ENCODE measurements around the gene ADGRV1.
"Not testable (repeated sequence)": the region's sequence is repeated elsewhere in the genome, so short reads cannot be mapped to it uniquely, and the experiment has no call there.

Gene ADGRV1

DNA sequence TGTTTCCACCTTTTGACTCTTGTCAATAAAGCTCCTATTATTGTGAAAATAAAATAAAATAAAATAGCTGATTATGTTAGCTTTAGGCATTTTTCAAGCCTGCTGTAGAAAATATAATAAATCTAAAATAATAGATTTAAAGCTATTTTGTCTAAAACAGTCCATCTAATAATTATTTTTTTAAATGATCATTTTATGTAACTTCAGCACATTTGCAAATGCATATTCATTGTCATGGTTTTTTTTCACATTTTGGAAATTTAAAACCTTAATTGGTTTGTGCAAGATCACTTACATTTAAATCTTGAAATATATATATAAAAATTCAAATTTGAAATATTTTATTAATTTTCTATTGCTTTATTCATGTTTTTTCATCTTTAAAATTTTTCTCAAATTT is 159.8 kb downstream of the ADGRV1 start:
- DNase-seq (ENCODE audit: low read depth in 2 of 3, low spot score in 2 of 3) = no peak

DNA sequence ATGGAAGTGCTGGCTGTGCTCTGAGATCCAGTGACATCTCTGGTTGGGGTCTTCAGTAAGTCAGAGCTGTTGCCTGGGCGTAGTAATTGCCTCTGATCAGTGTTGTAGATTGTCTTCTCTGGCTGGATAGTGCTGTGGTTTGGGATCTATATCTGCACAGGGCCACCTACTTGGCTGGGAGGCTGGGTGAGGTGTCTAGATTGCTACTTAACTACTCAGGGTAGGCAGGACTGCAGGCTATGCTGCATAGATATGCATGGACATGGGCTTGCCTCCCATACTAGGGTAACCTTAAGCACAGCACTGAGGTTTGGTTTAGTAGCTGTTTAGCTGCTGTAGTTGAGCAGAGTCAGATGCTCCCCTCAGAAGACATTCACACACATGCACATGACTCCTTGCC is 181.0 kb downstream of the ADGRV1 start:
- no peak for DNase-seq (ENCODE audit: low read depth in 2 of 3, low spot score in 2 of 3)

DNA sequence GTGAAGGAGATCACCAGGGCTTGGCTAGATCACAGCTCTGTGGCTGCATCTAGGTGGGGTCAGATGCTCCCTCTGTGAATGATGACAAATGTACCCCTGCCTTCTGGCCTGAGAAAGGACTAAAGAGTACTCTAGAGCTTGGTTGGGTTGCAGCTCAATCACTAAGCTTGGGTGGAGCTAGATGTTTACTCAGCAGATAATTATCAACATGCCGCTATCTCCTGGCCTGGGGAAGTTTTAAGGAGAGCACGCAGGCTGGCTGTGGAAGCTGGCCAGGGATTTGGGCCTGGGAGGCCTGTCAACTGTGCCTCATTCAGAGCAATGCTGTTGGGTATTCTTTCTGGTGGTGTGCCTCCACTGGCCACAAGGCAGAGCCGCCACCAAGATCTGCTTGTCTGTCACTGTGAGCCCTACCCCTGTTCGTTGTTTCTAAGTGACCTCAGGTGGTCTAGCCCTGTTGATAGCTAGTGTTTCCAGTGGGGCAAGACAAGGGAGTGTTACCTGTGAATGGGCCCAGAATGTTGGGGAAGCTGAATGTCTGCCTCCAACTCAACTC is 181.7 kb downstream of the ADGRV1 start:
- no peak for DNase-seq (ENCODE audit: low read depth in 2 of 3, low spot score in 2 of 3)

DNA sequence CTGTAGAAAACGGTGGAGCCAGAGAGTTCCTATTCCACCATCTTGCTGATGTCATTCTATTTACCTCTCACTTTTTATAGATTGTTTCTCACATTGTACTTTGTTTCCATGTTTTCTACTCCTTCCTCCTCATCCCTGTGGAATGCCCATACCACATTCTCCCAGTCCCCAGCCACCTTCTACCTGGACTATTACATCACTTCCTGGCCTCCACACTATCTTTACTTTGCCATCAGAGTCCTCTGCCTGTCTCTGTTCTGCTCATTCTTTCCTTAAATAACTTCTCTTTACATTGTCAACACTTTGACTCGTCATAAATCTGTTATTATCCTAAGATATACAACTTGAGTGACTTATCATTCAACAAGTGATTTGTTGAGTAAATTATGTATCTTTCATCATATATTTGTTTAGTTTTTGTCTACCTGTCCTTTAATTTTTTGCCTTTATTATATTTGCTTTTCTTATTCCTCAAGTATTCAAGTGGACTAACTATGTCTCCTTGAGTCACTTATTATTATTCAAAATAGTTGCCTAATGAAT is 182.5 kb downstream of the ADGRV1 start:
- DNase-seq (ENCODE audit: low read depth in 2 of 3, low spot score in 2 of 3) = no peak

DNA sequence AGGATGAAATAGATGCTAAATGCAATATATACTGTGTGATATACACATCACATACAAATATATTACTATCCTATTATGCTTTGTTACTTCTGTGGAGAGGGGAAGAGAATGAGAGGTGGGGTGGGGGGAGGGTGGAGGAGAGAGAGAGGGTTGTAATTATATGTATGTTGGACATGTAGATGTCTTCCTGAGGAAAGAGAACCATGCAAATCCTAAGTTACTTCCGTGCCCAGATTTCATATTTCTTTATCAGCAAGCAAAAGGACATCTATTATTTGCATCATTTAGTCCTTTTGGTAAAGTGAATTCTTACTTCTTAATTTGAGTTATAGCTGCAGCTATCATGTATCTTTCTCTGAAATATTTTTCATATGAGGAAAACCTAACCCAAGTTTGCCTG is 187.5 kb downstream of the ADGRV1 start:
- no peak for DNase-seq (ENCODE audit: low read depth in 2 of 3, low spot score in 2 of 3)

DNA sequence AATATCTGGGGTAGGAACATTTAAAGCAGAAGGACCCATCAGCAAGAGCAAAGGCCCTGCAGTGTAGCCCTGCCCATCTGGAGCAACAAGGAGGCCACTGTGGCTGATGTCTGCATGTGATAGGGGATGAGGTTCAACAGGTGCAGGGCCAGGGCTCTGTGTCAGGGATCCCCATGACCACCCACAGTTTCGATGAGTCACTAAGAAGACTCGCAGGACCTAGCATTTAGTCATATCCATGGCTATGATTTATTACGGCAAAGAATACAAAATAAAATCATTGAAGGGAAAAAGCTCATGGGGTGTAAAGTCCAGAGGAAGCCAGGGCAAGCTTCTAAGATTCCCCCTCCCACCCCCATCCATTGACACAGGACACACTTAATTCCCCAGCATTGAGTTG is 188.6 kb downstream of the ADGRV1 start:
- DNase-seq (ENCODE audit: low read depth in 2 of 3, low spot score in 2 of 3) = no peak

DNA sequence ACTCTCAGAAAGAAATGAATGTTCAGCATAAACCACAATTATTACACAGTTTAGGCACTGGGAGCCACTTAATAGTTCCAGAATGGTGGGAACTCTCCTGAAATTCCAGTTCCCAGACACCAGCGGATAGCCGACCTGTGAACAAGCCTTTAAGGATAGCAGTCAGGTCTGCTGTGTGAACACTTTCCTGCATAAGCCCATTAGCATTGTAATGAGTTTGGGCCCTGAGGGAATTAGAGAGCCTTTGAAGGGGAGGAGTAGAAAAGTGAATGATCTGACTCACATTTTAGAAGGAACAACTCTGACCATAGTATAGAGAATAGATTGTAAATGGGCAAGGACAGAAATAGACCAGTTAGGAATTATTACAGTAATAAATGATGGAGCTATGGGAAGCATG is 189.1 kb downstream of the ADGRV1 start:
- DNase-seq (ENCODE audit: low read depth in 2 of 3, low spot score in 2 of 3) = no peak

DNA sequence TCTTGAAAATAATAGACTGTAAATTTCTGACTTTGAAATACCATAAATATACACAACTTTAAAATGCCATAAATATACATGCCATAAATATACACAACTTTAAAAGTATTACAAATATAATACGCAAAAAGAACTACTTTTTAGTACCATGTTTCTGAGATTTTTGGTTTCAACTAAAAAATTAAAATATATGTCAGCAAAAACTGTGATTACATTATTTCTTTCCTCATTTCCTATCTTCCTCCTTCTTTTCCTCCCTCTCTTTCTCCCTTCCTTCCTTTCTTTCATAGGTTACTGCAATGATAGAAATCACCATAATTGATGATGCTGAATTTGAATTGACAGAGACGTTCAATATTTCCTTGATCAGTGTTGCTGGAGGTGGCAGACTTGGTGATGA is 200.5 kb downstream of the ADGRV1 start:
- no peak for DNase-seq (ENCODE audit: low read depth in 2 of 3, low spot score in 2 of 3)

DNA sequence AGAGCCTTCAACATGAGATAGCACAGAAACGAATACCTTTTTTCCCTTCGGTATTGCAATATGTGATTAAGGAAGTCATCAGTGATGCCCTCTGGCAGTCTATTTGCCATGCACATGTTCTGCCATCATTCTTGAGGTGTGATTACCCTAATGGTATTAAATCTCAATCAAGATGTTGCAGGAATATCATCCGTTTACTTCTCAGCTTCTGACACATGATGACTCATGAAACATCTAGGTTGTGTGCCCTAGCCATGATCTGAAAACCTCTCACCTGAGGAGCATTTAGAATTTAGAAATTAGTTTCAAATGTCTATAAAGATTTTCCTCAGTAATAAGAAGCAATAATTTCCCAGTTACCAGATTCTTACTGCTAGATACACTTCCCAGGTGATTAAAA is 209.1 kb downstream of the ADGRV1 start:
- DNase-seq (ENCODE audit: low read depth in 2 of 3, low spot score in 2 of 3) = no peak

DNA sequence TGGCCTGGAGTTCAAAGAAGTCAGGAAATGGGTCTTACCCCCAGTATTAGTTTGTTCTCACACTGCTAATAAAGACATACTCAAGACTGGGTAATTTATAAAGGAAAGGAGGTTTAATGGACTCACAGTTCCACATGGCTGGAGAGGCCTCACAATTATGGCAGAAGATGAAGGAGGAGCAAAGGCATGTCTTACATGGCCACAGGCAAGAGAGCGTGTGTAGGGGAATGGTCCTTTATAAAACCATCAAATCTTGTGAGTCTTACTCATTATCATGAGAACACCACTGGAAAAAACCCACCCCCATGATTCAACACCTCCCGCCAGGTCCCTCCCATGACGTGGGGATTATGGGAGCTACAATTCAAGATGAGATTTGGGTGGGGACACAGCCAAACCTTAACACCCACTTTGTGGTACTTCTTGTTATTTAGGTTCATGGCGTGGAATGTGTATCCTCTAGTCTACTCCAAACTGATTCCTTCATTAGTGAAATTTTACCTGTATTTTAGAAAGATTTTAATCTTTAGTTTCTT is 211.5 kb downstream of the ADGRV1 start:
- DNase-seq (ENCODE audit: low read depth in 2 of 3, low spot score in 2 of 3) = not testable (repeated sequence)

DNA sequence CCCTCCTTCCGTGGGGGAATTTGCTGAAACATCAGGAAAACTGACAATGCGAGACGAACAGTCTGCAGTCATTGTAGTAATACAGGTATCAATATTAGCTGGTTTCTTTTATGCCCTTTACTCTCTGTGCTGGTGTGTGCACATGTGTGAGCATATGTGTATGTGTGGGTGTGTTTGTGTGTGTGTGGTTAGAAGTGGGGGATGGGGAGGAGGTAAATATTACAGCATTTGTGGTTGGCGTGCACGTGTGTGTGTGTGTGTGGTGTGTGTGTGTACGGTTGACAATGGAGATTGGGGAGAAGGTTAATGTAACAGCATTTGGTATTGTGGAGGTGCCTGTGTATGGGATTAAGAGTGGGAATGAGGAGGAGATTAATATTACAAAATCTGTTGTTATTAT is 219.4 kb downstream of the ADGRV1 start:
- no peak for DNase-seq (ENCODE audit: low read depth in 2 of 3, low spot score in 2 of 3)

DNA sequence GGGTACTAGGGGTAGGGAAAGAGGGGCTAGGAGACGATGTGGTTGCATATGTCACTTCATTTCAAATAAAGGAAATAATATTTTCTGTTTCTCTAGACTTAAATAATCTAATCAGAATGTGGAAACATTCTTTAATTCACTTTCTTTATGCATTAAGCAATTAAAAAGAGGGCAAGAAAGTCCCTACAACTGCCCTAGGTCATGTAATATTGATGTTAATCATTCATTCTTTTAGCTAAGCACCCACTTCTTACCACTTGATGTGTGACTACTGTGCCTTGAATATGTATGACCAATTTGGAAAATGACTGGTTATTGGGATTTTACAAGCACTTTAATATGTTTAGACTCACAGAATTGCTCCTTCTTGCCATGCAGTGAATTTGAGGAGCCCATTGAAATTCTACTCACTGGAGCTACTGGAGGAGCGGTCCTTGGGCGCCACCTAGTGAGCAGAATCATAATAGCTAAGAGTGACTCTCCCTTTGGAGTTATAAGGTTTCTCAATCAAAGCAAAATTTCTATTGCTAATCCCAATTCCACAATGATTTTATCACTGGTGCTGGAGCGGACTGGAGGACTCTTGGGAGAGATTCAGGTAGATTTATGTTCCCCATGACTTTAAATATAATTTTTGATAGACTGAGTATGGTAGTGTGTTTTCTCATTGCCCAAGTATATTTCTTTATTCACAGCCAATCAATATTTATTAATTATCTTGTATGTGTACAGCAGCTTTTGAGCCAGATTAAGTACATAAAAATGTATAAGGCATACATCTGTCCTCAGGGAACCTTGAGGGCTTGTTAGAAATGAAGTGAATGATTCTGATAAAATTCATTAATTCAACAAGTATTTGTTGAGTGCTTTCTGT is 225.1 kb downstream of the ADGRV1 start:
- DNase-seq (ENCODE audit: low read depth in 2 of 3, low spot score in 2 of 3) = peak; percentile 12 to 62 (median 15)

DNA sequence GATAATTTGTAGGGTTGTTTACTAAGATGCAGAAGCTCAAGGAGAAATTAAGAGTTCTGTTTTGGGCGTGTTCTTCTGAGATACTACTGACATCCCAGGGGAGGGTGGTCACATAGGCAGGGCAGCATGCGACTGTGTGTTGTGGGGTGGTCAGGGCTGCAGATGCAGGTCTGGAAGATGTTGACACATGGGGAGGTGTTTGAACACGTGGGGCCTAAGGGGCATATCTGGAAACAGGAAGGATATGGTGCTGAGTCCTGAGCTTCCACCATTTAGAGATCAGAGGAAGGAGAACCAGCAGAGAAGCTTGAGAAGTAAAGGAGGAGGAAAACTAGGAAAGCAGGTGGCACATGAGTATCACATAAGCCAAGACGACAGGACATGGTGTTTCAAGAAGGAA is 228.2 kb downstream of the ADGRV1 start:
- no peak for DNase-seq (ENCODE audit: low read depth in 2 of 3, low spot score in 2 of 3)

DNA sequence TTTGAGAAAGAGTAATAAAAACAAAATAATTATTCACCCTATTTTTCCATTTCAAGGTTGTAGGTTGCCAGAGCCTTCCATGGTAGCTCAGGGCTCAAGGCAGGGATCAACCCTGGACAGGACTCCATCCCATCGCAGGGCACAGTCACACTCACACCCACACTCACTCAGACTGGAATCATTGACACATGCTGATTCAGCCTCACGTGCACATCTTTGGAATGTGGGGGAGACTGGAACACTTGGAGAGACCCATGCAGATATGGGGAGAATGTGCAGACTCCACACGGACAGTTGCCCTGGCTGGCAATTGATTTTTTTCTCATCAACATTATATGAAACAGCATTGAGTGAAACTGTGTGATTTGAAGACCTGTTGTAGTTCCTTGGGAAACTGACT is 234.1 kb downstream of the ADGRV1 start:
- no peak for DNase-seq (ENCODE audit: low read depth in 2 of 3, low spot score in 2 of 3)

DNA sequence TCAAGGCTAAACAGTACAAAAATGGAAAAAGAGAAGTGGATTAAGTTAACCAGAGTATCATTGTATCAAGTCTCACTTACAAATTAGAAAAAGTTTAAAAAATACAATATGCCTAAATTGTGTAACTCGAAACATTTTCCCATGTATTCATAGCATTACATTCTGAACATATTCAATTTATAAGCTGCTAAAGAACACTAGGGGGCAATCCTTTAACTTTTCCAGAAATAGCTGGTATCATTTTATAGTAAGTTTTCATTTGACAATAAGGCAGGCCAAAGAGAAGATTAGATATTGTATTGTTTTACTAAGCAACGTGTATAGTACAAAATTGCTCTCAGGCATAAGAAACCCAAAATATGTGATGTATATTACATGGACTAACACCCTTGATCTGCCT is 234.6 kb downstream of the ADGRV1 start:
- no peak for DNase-seq (ENCODE audit: low read depth in 2 of 3, low spot score in 2 of 3)

DNA sequence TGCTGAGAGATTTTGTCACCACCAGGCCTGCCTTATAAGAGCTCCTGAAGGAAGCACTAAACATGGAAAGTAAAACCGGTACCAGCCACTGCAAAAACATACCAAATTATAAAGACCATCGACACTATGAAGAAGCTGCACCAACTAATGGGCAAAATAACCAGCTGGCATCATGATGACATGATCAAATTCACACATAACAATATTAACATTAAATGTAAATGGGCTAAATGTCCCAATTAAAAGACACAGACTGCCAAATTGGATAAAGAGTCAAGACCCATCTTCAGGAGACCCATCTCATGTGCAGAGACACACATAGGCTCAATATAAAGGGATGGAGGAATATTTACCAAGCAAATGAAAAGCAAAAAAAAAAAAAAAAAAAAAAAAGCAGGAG is 238.3 kb downstream of the ADGRV1 start:
- not testable (repeated sequence) for DNase-seq (ENCODE audit: low read depth in 2 of 3, low spot score in 2 of 3)

DNA sequence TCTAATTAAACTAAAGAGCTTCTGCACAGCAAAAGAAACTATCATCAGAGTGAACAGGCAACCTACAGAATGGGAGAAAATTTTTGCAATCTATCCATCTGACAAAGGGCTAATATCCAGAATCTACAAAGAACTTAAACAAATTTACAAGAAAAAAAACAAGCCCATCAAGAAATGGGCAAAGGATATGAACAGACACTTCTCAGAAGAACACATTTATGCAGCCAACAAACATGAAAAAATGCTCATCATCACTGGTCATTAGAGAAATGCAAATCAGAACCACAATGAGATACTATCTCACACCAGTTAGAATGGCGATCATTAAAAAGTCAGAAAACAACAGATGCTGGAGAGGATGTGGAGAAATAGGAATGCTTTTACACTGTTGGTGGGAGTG is 241.5 kb downstream of the ADGRV1 start:
- not testable (repeated sequence) for DNase-seq (ENCODE audit: low read depth in 2 of 3, low spot score in 2 of 3)

DNA sequence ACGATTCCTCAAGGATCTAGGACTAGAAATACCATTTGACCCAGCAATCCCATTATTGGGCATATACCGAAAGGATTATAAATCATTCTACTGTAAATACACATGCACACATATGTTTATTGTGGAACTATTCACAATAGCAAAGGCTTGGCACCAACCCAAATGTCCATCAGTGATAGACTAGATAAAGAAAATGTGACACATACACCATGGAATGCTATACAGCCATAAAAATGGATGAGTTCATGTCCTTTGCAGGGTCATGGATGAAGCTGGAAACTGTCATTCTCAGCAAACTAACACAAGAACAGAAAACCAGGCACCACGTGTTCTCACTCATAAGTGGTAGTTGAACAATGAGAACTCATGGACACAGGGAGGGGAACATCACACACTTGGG is 241.9 kb downstream of the ADGRV1 start:
- not testable (repeated sequence) for DNase-seq (ENCODE audit: low read depth in 2 of 3, low spot score in 2 of 3)

DNA sequence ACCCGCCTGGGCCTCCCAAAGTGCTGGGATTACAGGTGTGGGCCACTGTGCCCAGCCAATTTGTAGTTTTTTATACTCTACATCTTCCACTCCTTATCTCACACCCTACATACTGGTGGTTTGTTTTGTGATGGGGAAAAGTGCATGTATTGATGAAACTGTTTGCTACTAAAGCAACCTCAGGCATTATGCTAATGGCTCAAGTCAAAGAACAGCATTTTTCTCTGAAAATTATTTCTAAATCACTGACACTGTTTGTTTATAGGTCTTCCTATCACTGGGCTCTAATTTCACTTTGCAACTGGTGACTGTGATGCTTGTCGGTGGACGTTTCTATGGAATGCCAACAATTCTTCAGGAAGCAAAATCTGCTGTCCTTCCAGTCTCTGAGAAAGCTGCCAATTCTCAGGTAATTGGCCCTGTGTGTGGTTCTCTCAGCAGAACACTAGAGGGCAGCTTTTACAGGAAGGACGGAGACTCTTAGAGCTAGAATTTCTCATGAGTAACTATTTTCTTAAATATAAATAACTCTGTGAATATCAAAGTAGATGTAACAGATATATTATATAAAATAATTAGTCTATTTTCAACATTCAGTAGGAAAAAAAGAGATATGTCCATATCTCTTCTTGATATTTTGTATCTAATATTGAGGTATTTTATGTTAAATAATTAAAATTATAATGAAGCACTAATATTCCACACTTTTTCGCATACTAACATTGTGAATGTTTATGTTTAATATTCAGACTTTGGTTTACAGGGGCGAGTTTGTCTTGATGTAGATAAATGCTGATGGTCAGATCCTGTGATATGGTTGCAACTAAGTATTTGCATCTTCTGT is 244.1 kb downstream of the ADGRV1 start:
- no peak for DNase-seq (ENCODE audit: low read depth in 2 of 3, low spot score in 2 of 3)

DNA sequence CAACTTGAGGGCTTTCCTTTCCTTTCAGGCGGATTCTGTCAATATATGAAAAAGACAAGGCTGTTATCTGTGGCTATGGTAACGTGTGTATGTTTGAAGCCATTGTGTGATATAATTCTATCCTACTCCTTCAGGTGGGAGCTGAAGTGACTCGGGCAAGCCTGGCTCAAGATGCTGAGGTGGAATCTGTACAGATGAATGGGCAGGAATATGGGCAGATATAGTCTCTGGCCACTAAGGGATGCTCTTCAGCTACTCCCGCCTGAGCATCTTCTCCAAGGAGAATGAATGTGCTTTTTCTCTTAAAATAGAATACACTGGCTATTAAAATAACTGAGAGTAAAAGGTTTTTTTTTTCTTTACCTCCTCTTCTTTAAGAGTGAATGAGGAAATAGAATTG is 244.8 kb downstream of the ADGRV1 start:
- DNase-seq (ENCODE audit: low read depth in 2 of 3, low spot score in 2 of 3) = no peak

DNA sequence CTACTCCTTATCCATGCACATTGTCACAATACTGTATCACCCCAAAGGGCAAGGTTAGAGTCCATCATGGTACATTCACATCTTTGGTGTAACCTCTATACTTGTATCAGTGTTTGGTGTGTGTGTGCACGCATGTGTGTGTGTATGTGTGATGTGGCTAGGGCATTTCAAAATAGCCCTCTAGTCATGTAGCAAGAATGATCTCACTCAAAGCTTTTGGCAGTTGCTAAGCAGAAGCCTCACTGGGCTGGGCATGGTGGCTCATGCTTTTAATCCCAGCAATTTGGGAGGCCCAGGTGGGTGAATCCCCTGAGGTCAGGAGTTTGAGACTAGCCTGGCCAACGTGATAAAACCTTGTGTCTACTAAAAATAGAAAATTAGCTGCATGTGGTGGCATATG is 245.3 kb downstream of the ADGRV1 start:
- DNase-seq (ENCODE audit: low read depth in 2 of 3, low spot score in 2 of 3) = no peak

Measured in activated CD8-positive, alpha-beta memory T cell treated with anti-CD3 and anti-CD28 coated beads for 48 hours (primary cell).